ENCODE measurements around the gene CPLX3.

- TF ChIP-seq PATZ1 (CRISPR knock-in tag; IDR thresholded peaks at IDR 0.05; ENCODE audit: borderline replicate concordance) (no peak), CSDC2 (CRISPR knock-in tag; IDR thresholded peaks at IDR 0.05) (no peak), RARB (CRISPR knock-in tag; IDR thresholded peaks at IDR 0.05) (no peak)
Measured at GRCh38 chr15:74788042-74788682, 38.3 kb upstream of the CPLX3 start.
